Vagina (tissue), 2 donors: Measurements from ENCODE around the gene TNRC6B. TPM values are rescaled to one million over a fixed set of nuclear protein-coding genes. Genes with fewer than 3 reads are reported as not detected.

Source experiments
- DNase-seq, 2 donors: peaks; one replicate each; pipeline ENCODE4 v3.0.0-alpha.2; 2017; ENCODE audit errors: extremely low spot score in 2 of 2
- H3K27ac ChIP-seq: fragments of 200-600 bp; sonication (generic); one replicate; pipeline ENCODE4 v1.5.1; 2019
- H3K27me3 ChIP-seq: fragments of 200-600 bp; sonication (generic); one replicate; pipeline ENCODE4 v1.5.1; 2019
- H3K36me3 ChIP-seq, 2 donors: fragments of 200-600 bp; sonication (generic); one replicate each; pipeline ENCODE4 v1.5.1; 2017 to 2019
- H3K4me1 ChIP-seq: fragments of 200-600 bp; sonication (generic); one replicate; pipeline ENCODE4 v1.5.1; 2019
- H3K4me3 ChIP-seq, 2 donors: fragments of 200-600 bp; sonication (generic); 1 replicate in 1 of 2; 2 replicates in 1 of 2; pipeline ENCODE4 v1.5.1; 2016 to 2019
- H3K9me3 ChIP-seq: fragments of 200-600 bp; sonication (generic); one replicate; pipeline ENCODE4 v1.5.1; 2019
- CTCF ChIP-seq, 3 experiments: fragments of 450-650 bp in 2 of 3; fragments of 200-600 bp in 1 of 3; sonication (generic) in 1 of 3; IDR thresholded peaks; one replicate each; pipeline ENCODE4 v1.5.1; 2017 to 2019; ENCODE audit warnings: antibody characterized with exemption in 3 of 3, mild to moderate bottlenecking in 2 of 3, moderate library complexity in 2 of 3
- POLR2A ChIP-seq, 2 donors: fragments of 450-650 bp; IDR thresholded peaks; one replicate each; pipeline ENCODE4 v1.6.1; 2017; ENCODE audit warnings: antibody characterized with exemption in 2 of 2, mild to moderate bottlenecking in 2 of 2, moderate library complexity in 2 of 2
- POLR2AphosphoS5 ChIP-seq, 2 donors: sonication (generic); formaldehyde crosslinking; IDR thresholded peaks; one replicate each; pipeline ENCODE4 v1.9.0; 2017; ENCODE audit warnings: antibody characterized with exemption in 2 of 2, mild to moderate bottlenecking in 2 of 2, low read depth in 1 of 2; ENCODE audit not compliant: insufficient read depth in 1 of 2
- intact Hi-C: fragments of 100-400 bp; cut with DNase I; formaldehyde crosslinking; loops from one replicate; pipeline ENCODE4 v1.15.1; 2023
- total RNA-seq: library from RNA; depleted of rRNA; stranded (reverse); fragments of >200 nt; gene quantifications from one replicate; pipeline ENCODE4 v1.2.3, GENCODE V29; 2016

TNRC6B gene
- total RNA-seq, 1 donor from 2014 or later = 32.7 TPM

DNA sequence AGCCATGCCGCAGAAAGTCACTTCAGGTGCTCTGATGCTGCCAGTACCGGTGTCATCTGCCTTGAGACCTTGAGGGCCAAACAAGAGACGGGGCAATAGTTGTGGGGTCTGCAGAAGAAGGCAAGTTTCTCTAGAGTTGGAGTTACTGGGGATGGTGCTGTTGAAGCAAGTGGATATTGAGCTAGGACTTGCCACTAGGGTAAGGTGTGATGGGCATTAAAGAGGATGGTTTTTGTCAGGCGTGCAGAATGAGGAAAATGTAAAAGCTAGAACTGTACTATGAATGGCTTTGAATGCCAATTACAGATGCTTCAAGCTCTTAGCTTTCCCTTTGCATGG lies 61.6 kb downstream of the TNRC6B start:
- Histone ChIP-seq H3K36me3 (no peaks in the 10 kb centered on the region), H3K4me3 (peak overlapping the region in 1 of 2 donors; percentile 5), H3K9me3 (no peaks in the 10 kb centered on the region), H3K27me3 (no peaks in the 10 kb centered on the region), H3K27ac (no peak overlapping the region), H3K4me1 (peaks cover 59% of the 10 kb centered on the region)
- intact Hi-C loops = no loop called here
- DNase-seq = no peak
- no peak for TF ChIP-seq POLR2AphosphoS5 (IDR thresholded peaks at IDR 0.05; ENCODE audit: insufficient read depth in 1 of 2, low read depth in 1 of 2)
- TF ChIP-seq CTCF (IDR thresholded peaks at IDR 0.05) = no peak
- no peak for TF ChIP-seq POLR2A (IDR thresholded peaks at IDR 0.05)

DNA sequence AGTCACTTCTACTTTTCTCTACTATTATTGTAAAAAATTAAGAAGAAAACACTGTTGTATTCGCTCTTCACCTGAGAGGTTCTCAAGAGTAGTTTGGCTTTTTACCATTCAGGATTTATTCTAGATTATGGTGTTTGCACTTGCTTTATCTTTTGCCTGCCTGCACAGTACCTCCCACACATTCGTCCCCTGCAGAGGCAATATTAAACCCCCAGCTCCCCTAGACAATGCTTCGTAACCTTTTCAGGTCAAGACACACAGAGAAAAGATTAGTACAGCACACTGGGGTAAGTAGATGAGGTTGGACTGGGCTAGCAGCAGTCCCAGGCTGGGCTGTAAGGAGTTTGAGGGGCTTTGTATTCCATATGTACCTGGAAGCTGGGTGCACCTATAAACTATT lies 62.4 kb downstream of the TNRC6B start:
- Histone ChIP-seq H3K9me3 (no peaks in the 10 kb centered on the region), H3K4me3 (no peak overlapping the region), H3K4me1 (peaks cover 54% of the 10 kb centered on the region), H3K27ac (no peak overlapping the region), H3K36me3 (no peaks in the 10 kb centered on the region), H3K27me3 (no peaks in the 10 kb centered on the region)
- DNase-seq = no peak
- intact Hi-C loops = no loop called here
- TF ChIP-seq POLR2AphosphoS5 (IDR thresholded peaks at IDR 0.05; ENCODE audit: insufficient read depth in 1 of 2, low read depth in 1 of 2) (no peak), CTCF (IDR thresholded peaks at IDR 0.05) (no peak), POLR2A (IDR thresholded peaks at IDR 0.05) (no peak)

GRCh38 chr22:40240686-40241085 lies 63.0 kb downstream of the TNRC6B start:
- intact Hi-C loops = no loop called here
- TF ChIP-seq POLR2AphosphoS5 (IDR thresholded peaks at IDR 0.05; ENCODE audit: insufficient read depth in 1 of 2, low read depth in 1 of 2) (no peak), CTCF (IDR thresholded peaks at IDR 0.05) (no peak), POLR2A (IDR thresholded peaks at IDR 0.05) (no peak)
- Histone ChIP-seq H3K4me1 (peaks cover 50% of the 10 kb centered on the region), H3K4me3 (no peak overlapping the region), H3K36me3 (no peaks in the 10 kb centered on the region), H3K27me3 (no peaks in the 10 kb centered on the region), H3K27ac (no peak overlapping the region), H3K9me3 (no peaks in the 10 kb centered on the region)
- no peak for DNase-seq

- intact Hi-C loops = no loop called here
- Histone ChIP-seq H3K9me3 (no peaks in the 10 kb centered on the region), H3K4me1 (peaks cover 44% of the 10 kb centered on the region), H3K36me3 (no peaks in the 10 kb centered on the region), H3K27me3 (no peaks in the 10 kb centered on the region), H3K4me3 (no peak overlapping the region), H3K27ac (no peak overlapping the region)
- DNase-seq = no peak
- TF ChIP-seq POLR2A (IDR thresholded peaks at IDR 0.05) = no peak
- TF ChIP-seq POLR2AphosphoS5 (IDR thresholded peaks at IDR 0.05; ENCODE audit: insufficient read depth in 1 of 2, low read depth in 1 of 2) = no peak
- no peak for TF ChIP-seq CTCF (IDR thresholded peaks at IDR 0.05)
Observed at GRCh38 chr22:40241200-40241763, 63.6 kb downstream of the TNRC6B start.

- H3K27ac ChIP-seq = no peak overlapping the region
- intact Hi-C loops = no loop called here
- no peak for DNase-seq
Observed at GRCh38 chr22:40243891-40244290, 66.2 kb downstream of the TNRC6B start.

More at GRCh38 chr22:40243891-40244290, 66.2 kb downstream of the TNRC6B start:
- H3K9me3 ChIP-seq = no peaks in the 10 kb centered on the region
- H3K4me3 ChIP-seq = no peak overlapping the region
- H3K27me3 ChIP-seq = no peaks in the 10 kb centered on the region
- TF ChIP-seq POLR2AphosphoS5 (IDR thresholded peaks at IDR 0.05; ENCODE audit: insufficient read depth in 1 of 2, low read depth in 1 of 2) (no peak), CTCF (IDR thresholded peaks at IDR 0.05) (no peak), POLR2A (IDR thresholded peaks at IDR 0.05) (no peak)
- peaks cover 24% of the 10 kb centered on the region for H3K4me1 ChIP-seq
- H3K36me3 ChIP-seq = no peaks in the 10 kb centered on the region
